Panc1 (cell line): Measurements from ENCODE around the gene CHKB. TPM values are rescaled to one million over a fixed set of nuclear protein-coding genes. Genes with fewer than 3 reads are reported as not detected.

Experiments
- ATAC-seq: fragments of 200-7000 bp; cut with Tn5 transposase; 2 replicates; pipeline ENCODE4 v1.9.1; 2020; ENCODE audit warnings: mild to moderate bottlenecking, moderate library complexity
- BruUV-seq: library from RNA; stranded (reverse); fragments of 400-500 nt; replicated peaks from 2 replicates; lab custom pipeline; 2021; lab: Mats Ljungman, UMichigan
- CTCF ChIA-PET: fragments of 300-600 bp; sonication (Branson Sonifier 250); formaldehyde crosslinking; loops from one replicate; lab custom pipeline; 2022; ENCODE audit warnings: antibody characterized with exemption; lab: Charles Lee
- POLR2A ChIA-PET: fragments of 300-600 bp; sonication (Branson Sonifier 250); formaldehyde crosslinking; loops from one replicate; lab custom pipeline; 2022; ENCODE audit warnings: antibody characterized with exemption; lab: Charles Lee
- DNase-seq: peaks from one replicate; pipeline ENCODE4 v3.0.0-alpha.2; 2010; ENCODE audit warnings: low read depth, low spot score
- H3K27ac ChIP-seq: 2 replicates; pipeline ENCODE4 v1.5.1; 2011; ENCODE audit warnings: mild to moderate bottlenecking, low read length, inconsistent platforms
- H3K27me3 ChIP-seq: fragments of 200-500 bp; sonication (Bioruptor generic); 2 replicates; pipeline ENCODE4 v1.6.0; 2014; ENCODE audit warnings: low read length, inconsistent platforms; ENCODE audit not compliant: control insufficient read depth, insufficient read depth
- H3K36me3 ChIP-seq: fragments of 200-500 bp; sonication (Bioruptor generic); 2 replicates; pipeline ENCODE4 v1.5.1; 2014; ENCODE audit warnings: inconsistent platforms, mild to moderate bottlenecking, low read length, moderate library complexity; ENCODE audit not compliant: control insufficient read depth, insufficient read depth
- H3K4me1 ChIP-seq: 2 replicates; pipeline ENCODE4 v1.5.1; 2011; ENCODE audit warnings: inconsistent platforms, mild to moderate bottlenecking, low read length, moderate library complexity; ENCODE audit not compliant: control insufficient read depth, insufficient read depth
- H3K4me3 ChIP-seq, 2 experiments: 2 replicates each; pipeline ENCODE4 v1.5.1; 2011 to 2012; ENCODE audit warnings: low read depth in 2 of 2, low read length in 2 of 2, mild to moderate bottlenecking in 2 of 2, inconsistent platforms in 1 of 2, moderate library complexity in 1 of 2
- H3K9me3 ChIP-seq: fragments of 200-500 bp; sonication (Bioruptor generic); 2 replicates; pipeline ENCODE4 v1.5.1; 2014; ENCODE audit warnings: low read depth, mild to moderate bottlenecking, inconsistent platforms, low read length, moderate library complexity; ENCODE audit not compliant: control insufficient read depth, insufficient read depth
- CTCF ChIP-seq: fragments of 450-650 bp; IDR thresholded peaks from 2 replicates; pipeline ENCODE4 v1.5.1; 2017; ENCODE audit warnings: mild to moderate bottlenecking
- POLR2AphosphoS5 ChIP-seq: IDR thresholded peaks from 2 replicates; pipeline ENCODE4 v1.6.1; 2012; ENCODE audit warnings: mild to moderate bottlenecking, low read depth, low read length, moderate library complexity
- SIN3A ChIP-seq: IDR thresholded peaks from 2 replicates; pipeline ENCODE4 v1.6.1; 2012; ENCODE audit warnings: low read depth, mild to moderate bottlenecking, low read length, moderate library complexity, borderline replicate concordance; ENCODE audit not compliant: insufficient read depth
- TCF7L2 ChIP-seq: IDR thresholded peaks from 2 replicates; pipeline ENCODE4 v1.6.1; 2011; ENCODE audit warnings: mild to moderate bottlenecking, low read depth, low read length, inconsistent platforms
- in situ Hi-C: cut with HindIII; loops from 2 replicates; pipeline ENCODE4 v1.10.0; 2016; ENCODE audit warnings: low sequenced_read_pairs, low pct_unique_long_range_greater_than_20kb
- intact Hi-C: fragments of 100-400 bp; cut with micrococcal nuclease; formaldehyde crosslinking; loops from one replicate; pipeline ENCODE4 v1.10.0; 2022; ENCODE audit not compliant: unreplicated experiment
- total RNA-seq: library from RNA; stranded (reverse); gene quantifications from one replicate; pipeline ENCODE4 v1.2.1, GENCODE V29; 2021; ENCODE audit not compliant: unreplicated experiment
- TF ChIP-seq, protein P1 (sequence below), 2 experiments: IDR thresholded peaks; 2 replicates each; pipeline ENCODE4 v1.6.1; 2011 to 2012; ENCODE audit warnings: low read depth in 2 of 2, control low read depth in 1 of 2, low read length in 1 of 2, mild to moderate bottlenecking in 1 of 2, moderate library complexity in 1 of 2; ENCODE audit not compliant: insufficient read depth in 1 of 2

The CHKB gene
- total RNA-seq, 1 experiment from 2014 or later, result 43.5 TPM

- DNase-seq, result peak; percentile 66
These were observed 19.9 kb downstream of the CHKB start, which contains the start of gene SYCE3 for GRCh38 chr22:50562523-50563412. Gene SYCE3, minus strand, starts transcription at chr22:50562919. Its CDS starts 6,514 bp downstream, at chr22:50556405.

More at GRCh38 chr22:50562523-50563412, 19.9 kb downstream of the CHKB start, which contains the start of gene SYCE3:
- Histone ChIP-seq H3K4me3 (peak within 1 kb of the TSS; percentile 67 to 82), H3K27me3 (no peaks in the 10 kb centered on the region), H3K4me1 (0 out of 2 replicates have a peak, but pooled peaks cover 4% of the 10 kb centered on the region), H3K27ac (peak within 1 kb of the TSS; percentile 66; the same call in 1 of the 2 replicates), H3K9me3 (no peaks in the 10 kb centered on the region), H3K36me3 (no peaks in the 10 kb centered on the region)
- in situ Hi-C loops (no loop called here), intact Hi-C loops (no loop called here)
- TF ChIP-seq, protein P1, sequence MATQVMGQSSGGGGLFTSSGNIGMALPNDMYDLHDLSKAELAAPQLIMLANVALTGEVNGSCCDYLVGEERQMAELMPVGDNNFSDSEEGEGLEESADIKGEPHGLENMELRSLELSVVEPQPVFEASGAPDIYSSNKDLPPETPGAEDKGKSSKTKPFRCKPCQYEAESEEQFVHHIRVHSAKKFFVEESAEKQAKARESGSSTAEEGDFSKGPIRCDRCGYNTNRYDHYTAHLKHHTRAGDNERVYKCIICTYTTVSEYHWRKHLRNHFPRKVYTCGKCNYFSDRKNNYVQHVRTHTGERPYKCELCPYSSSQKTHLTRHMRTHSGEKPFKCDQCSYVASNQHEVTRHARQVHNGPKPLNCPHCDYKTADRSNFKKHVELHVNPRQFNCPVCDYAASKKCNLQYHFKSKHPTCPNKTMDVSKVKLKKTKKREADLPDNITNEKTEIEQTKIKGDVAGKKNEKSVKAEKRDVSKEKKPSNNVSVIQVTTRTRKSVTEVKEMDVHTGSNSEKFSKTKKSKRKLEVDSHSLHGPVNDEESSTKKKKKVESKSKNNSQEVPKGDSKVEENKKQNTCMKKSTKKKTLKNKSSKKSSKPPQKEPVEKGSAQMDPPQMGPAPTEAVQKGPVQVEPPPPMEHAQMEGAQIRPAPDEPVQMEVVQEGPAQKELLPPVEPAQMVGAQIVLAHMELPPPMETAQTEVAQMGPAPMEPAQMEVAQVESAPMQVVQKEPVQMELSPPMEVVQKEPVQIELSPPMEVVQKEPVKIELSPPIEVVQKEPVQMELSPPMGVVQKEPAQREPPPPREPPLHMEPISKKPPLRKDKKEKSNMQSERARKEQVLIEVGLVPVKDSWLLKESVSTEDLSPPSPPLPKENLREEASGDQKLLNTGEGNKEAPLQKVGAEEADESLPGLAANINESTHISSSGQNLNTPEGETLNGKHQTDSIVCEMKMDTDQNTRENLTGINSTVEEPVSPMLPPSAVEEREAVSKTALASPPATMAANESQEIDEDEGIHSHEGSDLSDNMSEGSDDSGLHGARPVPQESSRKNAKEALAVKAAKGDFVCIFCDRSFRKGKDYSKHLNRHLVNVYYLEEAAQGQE (IDR thresholded peaks at IDR 0.05; ENCODE audit: insufficient read depth in 1 of 2, low read depth in 2 of 2, low read length in 1 of 2), result no peak
- TF ChIP-seq SIN3A, result no peak
- TF ChIP-seq POLR2AphosphoS5, result peak; percentile 54
- no peak for TF ChIP-seq TCF7L2
- peak; percentile 92 for TF ChIP-seq CTCF
- CTCF ChIA-PET, result interaction anchor here (0.6 to 0.9 kb wide), 4 partner anchors 13 to 66 kb away, joined by 3 to 5 read pairs (median 3); partner anchors contain the start of gene ARSA
- BruUV-seq, result TSS peak; percentile 94
- ATAC-seq, result peak; percentile 98
- POLR2A ChIA-PET, result no interaction called here
